ENCODE results near the gene PTPRK. TPM values are rescaled to one million over a fixed set of nuclear protein-coding genes. Genes with fewer than 3 reads are reported as not detected.

Gene PTPRK
- total RNA-seq, 5 donors from 2014 or later (not counting 1 experiment from before 2014, with no cell fraction given): 2.1 to 11.1 (median 7.3) TPM

- WGBS (ENCODE audit: insufficient coverage): no CpG with 5 or more reads among the region's 8 CpGs
- no peak overlapping the region for H3K4me3 ChIP-seq (ENCODE audit: control insufficient read depth in 1 of 2, extremely low read depth in 1 of 2, low read length in 1 of 2)
- H3K27me3 ChIP-seq (replicated peaks in 1 of 2; ENCODE audit: control insufficient read depth in 2 of 2, extremely low read depth in 1 of 2, insufficient read depth in 2 of 2, low read length in 1 of 2): no peaks in the 10 kb centered on the region
- H3K4me1 ChIP-seq (ENCODE audit: control insufficient read depth in 1 of 2, extremely low read depth in 1 of 2, insufficient read depth in 2 of 2, low read length in 2 of 2): no peaks in the 10 kb centered on the region
- no peaks in the 10 kb centered on the region for H3K36me3 ChIP-seq (ENCODE audit: control insufficient read depth in 2 of 2, extremely low read depth in 1 of 2, insufficient read depth in 1 of 2, low read length in 1 of 2)
- Mint-ChIP-seq H3K4me3 (no peak overlapping the region), H3K9me3 (no peaks in the 10 kb centered on the region), H3K27me3 (no peaks in the 10 kb centered on the region), H3K27ac (no peak overlapping the region), H3K36me3 (no peaks in the 10 kb centered on the region), H3K4me1 (peaks cover 0 to 8% (median 3%) of the 10 kb centered on the region in 3 donors)
- no peak for DNase-seq
- no peak for ATAC-seq (replicated peaks in 1 of 4)
- no peaks in the 10 kb centered on the region for H3K9me3 ChIP-seq
- no peak overlapping the region for H3K27ac ChIP-seq (ENCODE audit: low read length)
- ChIA-PET POLR2A (no interaction called here), CTCF (interaction anchor here (0.6 to 0.7 kb wide), 3 partner anchors 12 to 372 kb away, joined by 3 read pairs; no protein-coding TSS in a partner anchor)
These were observed 204.0 kb downstream of the PTPRK start for GRCh38 chr6:128316258-128316929.

GRCh38 chr6:128314190-128314589 is 206.2 kb downstream of the PTPRK start:
- no peak overlapping the region for H3K27ac Mint-ChIP-seq

GRCh38 chr6:128311944-128312570 is 208.3 kb downstream of the PTPRK start:
- H3K27ac ChIP-seq (ENCODE audit: low read length): no peak overlapping the region
- no peaks in the 10 kb centered on the region for H3K27me3 ChIP-seq (replicated peaks in 1 of 2; ENCODE audit: control insufficient read depth in 2 of 2, extremely low read depth in 1 of 2, insufficient read depth in 2 of 2, low read length in 1 of 2)
- no peaks in the 10 kb centered on the region for H3K27me3 Mint-ChIP-seq
- ATAC-seq (replicated peaks in 1 of 4): no peak
- WGBS (ENCODE audit: insufficient coverage): no CpG with 5 or more reads among the region's 3 CpGs
- H3K9me3 ChIP-seq: no peaks in the 10 kb centered on the region
- no peaks in the 10 kb centered on the region for H3K36me3 ChIP-seq (ENCODE audit: control insufficient read depth in 2 of 2, extremely low read depth in 1 of 2, insufficient read depth in 1 of 2, low read length in 1 of 2)
- CTCF ChIA-PET: no interaction called here
- H3K36me3 Mint-ChIP-seq: no peaks in the 10 kb centered on the region
- no peak overlapping the region for H3K4me3 Mint-ChIP-seq
- DNase-seq: no peak
- POLR2A ChIA-PET: no interaction called here
- peaks cover 0 to 8% (median 3%) of the 10 kb centered on the region in 3 donors for H3K4me1 Mint-ChIP-seq
- H3K27ac Mint-ChIP-seq: no peak overlapping the region
- no peaks in the 10 kb centered on the region for H3K4me1 ChIP-seq (ENCODE audit: control insufficient read depth in 1 of 2, extremely low read depth in 1 of 2, insufficient read depth in 2 of 2, low read length in 2 of 2)
- no peaks in the 10 kb centered on the region for H3K9me3 Mint-ChIP-seq
- no peak overlapping the region for H3K4me3 ChIP-seq (ENCODE audit: control insufficient read depth in 1 of 2, extremely low read depth in 1 of 2, low read length in 1 of 2)

More at GRCh38 chr6:128314190-128314589, 206.2 kb downstream of the PTPRK start:
- CTCF ChIA-PET: no interaction called here
- ATAC-seq (replicated peaks in 1 of 4) (no peak), DNase-seq (no peak)
- no peaks in the 10 kb centered on the region for H3K9me3 ChIP-seq
- H3K27me3 Mint-ChIP-seq: no peaks in the 10 kb centered on the region
- no peak overlapping the region for H3K27ac ChIP-seq (ENCODE audit: low read length)
- H3K36me3 ChIP-seq (ENCODE audit: control insufficient read depth in 2 of 2, extremely low read depth in 1 of 2, insufficient read depth in 1 of 2, low read length in 1 of 2): no peaks in the 10 kb centered on the region
- no peaks in the 10 kb centered on the region for H3K27me3 ChIP-seq (replicated peaks in 1 of 2; ENCODE audit: control insufficient read depth in 2 of 2, extremely low read depth in 1 of 2, insufficient read depth in 2 of 2, low read length in 1 of 2)
- no peaks in the 10 kb centered on the region for H3K9me3 Mint-ChIP-seq
- POLR2A ChIA-PET: no interaction called here
- H3K36me3 Mint-ChIP-seq: no peaks in the 10 kb centered on the region
- no peaks in the 10 kb centered on the region for H3K4me1 ChIP-seq (ENCODE audit: control insufficient read depth in 1 of 2, extremely low read depth in 1 of 2, insufficient read depth in 2 of 2, low read length in 2 of 2)
- H3K4me1 Mint-ChIP-seq: peaks cover 0 to 8% (median 3%) of the 10 kb centered on the region in 3 donors
- no peak overlapping the region for H3K4me3 Mint-ChIP-seq
- H3K4me3 ChIP-seq (ENCODE audit: control insufficient read depth in 1 of 2, extremely low read depth in 1 of 2, low read length in 1 of 2): no peak overlapping the region

- CTCF ChIA-PET: interaction anchor here in 1 of 2 donors (0.6 kb wide), 1 partner anchor 21 kb away, joined by 3 read pairs; no protein-coding TSS in a partner anchor
- no peak for ATAC-seq (replicated peaks in 1 of 4)
- no peak overlapping the region for H3K4me3 ChIP-seq (ENCODE audit: control insufficient read depth in 1 of 2, extremely low read depth in 1 of 2, low read length in 1 of 2)
- WGBS (ENCODE audit: insufficient coverage): 88% methylated on average over 1 of the region's 2 CpGs
- Mint-ChIP-seq H3K4me3 (no peak overlapping the region), H3K4me1 (peaks cover 0 to 8% (median 3%) of the 10 kb centered on the region in 3 donors), H3K36me3 (no peaks in the 10 kb centered on the region), H3K27me3 (no peaks in the 10 kb centered on the region), H3K27ac (no peak overlapping the region), H3K9me3 (no peaks in the 10 kb centered on the region)
- H3K27ac ChIP-seq (ENCODE audit: low read length): no peak overlapping the region
- H3K4me1 ChIP-seq (ENCODE audit: control insufficient read depth in 1 of 2, extremely low read depth in 1 of 2, insufficient read depth in 2 of 2, low read length in 2 of 2): no peaks in the 10 kb centered on the region
- POLR2A ChIA-PET: no interaction called here
- no peaks in the 10 kb centered on the region for H3K9me3 ChIP-seq
- H3K36me3 ChIP-seq (ENCODE audit: control insufficient read depth in 2 of 2, extremely low read depth in 1 of 2, insufficient read depth in 1 of 2, low read length in 1 of 2): no peaks in the 10 kb centered on the region
- H3K27me3 ChIP-seq (replicated peaks in 1 of 2; ENCODE audit: control insufficient read depth in 2 of 2, extremely low read depth in 1 of 2, insufficient read depth in 2 of 2, low read length in 1 of 2): no peaks in the 10 kb centered on the region
- DNase-seq: no peak
These were observed 209.9 kb downstream of the PTPRK start for GRCh38 chr6:128310451-128310850.

DNA sequence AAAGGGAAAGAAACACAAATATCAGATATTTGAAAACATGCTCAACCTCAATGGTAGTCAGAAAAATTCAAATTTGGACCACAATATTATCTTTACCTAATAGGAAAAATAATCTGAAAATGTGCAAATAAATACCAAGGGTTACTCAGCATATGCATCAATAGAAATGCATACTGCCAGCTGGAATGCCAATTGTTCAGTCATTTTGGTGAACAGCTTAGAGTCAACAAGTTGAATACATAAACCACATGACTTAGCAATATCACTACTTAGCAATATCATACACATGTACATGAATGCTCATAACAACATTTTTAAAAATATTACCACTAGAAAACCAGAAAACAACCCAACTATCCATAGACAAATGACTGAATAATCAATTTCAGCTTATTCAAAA is 212.7 kb downstream of the PTPRK start:
- H3K27me3 ChIP-seq (replicated peaks in 1 of 2; ENCODE audit: control insufficient read depth in 2 of 2, extremely low read depth in 1 of 2, insufficient read depth in 2 of 2, low read length in 1 of 2): no peaks in the 10 kb centered on the region
- ChIA-PET CTCF (no interaction called here), POLR2A (no interaction called here)
- Mint-ChIP-seq H3K4me3 (no peak overlapping the region), H3K36me3 (no peaks in the 10 kb centered on the region), H3K9me3 (no peaks in the 10 kb centered on the region), H3K27me3 (no peaks in the 10 kb centered on the region), H3K4me1 (peaks cover 3 to 8% (median 3%) of the 10 kb centered on the region in 3 donors), H3K27ac (no peak overlapping the region)
- ATAC-seq (replicated peaks in 1 of 4): no peak
- no peak overlapping the region for H3K27ac ChIP-seq (ENCODE audit: low read length)
- no peaks in the 10 kb centered on the region for H3K9me3 ChIP-seq
- no peak for DNase-seq
- H3K36me3 ChIP-seq (ENCODE audit: control insufficient read depth in 2 of 2, extremely low read depth in 1 of 2, insufficient read depth in 1 of 2, low read length in 1 of 2): no peaks in the 10 kb centered on the region
- no peaks in the 10 kb centered on the region for H3K4me1 ChIP-seq (ENCODE audit: control insufficient read depth in 1 of 2, extremely low read depth in 1 of 2, insufficient read depth in 2 of 2, low read length in 2 of 2)
- H3K4me3 ChIP-seq (ENCODE audit: control insufficient read depth in 1 of 2, extremely low read depth in 1 of 2, low read length in 1 of 2): no peak overlapping the region

GRCh38 chr6:128305976-128306375 is 214.4 kb downstream of the PTPRK start:
- DNase-seq: no peak
- ATAC-seq (replicated peaks in 1 of 4): no peak
- no peak overlapping the region for H3K27ac ChIP-seq (ENCODE audit: low read length)
- H3K4me3 Mint-ChIP-seq: no peak overlapping the region
- H3K4me3 ChIP-seq (ENCODE audit: control insufficient read depth in 1 of 2, extremely low read depth in 1 of 2, low read length in 1 of 2): no peak overlapping the region
- no CpG with 5 or more reads among the region's 2 CpGs for WGBS (ENCODE audit: insufficient coverage)
- no peaks in the 10 kb centered on the region for H3K27me3 ChIP-seq (replicated peaks in 1 of 2; ENCODE audit: control insufficient read depth in 2 of 2, extremely low read depth in 1 of 2, insufficient read depth in 2 of 2, low read length in 1 of 2)
- POLR2A ChIA-PET: interaction anchor here (0.6 kb wide), 2 partner anchors 11 to 680 kb away, joined by 3 to 5 read pairs; no protein-coding TSS in a partner anchor
- no peaks in the 10 kb centered on the region for H3K36me3 Mint-ChIP-seq
- H3K9me3 Mint-ChIP-seq: no peaks in the 10 kb centered on the region
- no peaks in the 10 kb centered on the region for H3K27me3 Mint-ChIP-seq
- CTCF ChIA-PET: interaction anchor here (0.6 to 1.1 kb wide), 2 partner anchors 113 to 450 kb away, joined by 3 to 4 read pairs; no protein-coding TSS in a partner anchor
- peaks cover 0 to 5% (median 5%) of the 10 kb centered on the region in 3 donors for H3K4me1 Mint-ChIP-seq
- H3K27ac Mint-ChIP-seq: no peak overlapping the region
- H3K9me3 ChIP-seq: no peaks in the 10 kb centered on the region
- H3K36me3 ChIP-seq (ENCODE audit: control insufficient read depth in 2 of 2, extremely low read depth in 1 of 2, insufficient read depth in 1 of 2, low read length in 1 of 2): no peaks in the 10 kb centered on the region
- no peaks in the 10 kb centered on the region for H3K4me1 ChIP-seq (ENCODE audit: control insufficient read depth in 1 of 2, extremely low read depth in 1 of 2, insufficient read depth in 2 of 2, low read length in 2 of 2)
